ENCODE results near the gene DHX15.

The DHX15 gene

DNA sequence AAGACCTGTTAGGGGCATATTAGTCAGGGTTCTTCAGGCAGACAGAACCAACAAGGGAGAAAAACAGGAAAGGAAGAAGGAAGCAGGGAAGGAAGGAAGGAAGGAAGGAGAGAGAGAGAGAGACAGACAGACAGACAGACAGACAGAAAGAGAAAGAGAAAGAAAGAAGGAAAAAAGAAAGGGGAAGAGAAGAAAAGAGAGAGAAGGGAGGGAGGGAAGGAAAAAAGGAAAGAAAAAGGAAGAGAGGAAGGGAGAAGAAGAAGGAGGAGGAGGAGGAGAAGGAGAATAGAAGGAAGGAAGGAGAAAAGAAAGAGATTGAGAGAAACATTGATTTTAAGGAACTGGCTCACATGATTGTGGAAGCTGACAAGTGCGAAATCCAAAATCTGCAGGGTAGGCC, 89.0 kb downstream of the DHX15 start:
- no peaks in the 10 kb centered on the region for H3K36me3 ChIP-seq (ENCODE audit: control insufficient read depth, insufficient read depth, low read length)
- no peak overlapping the region for H3K27ac ChIP-seq (ENCODE audit: low read depth, low read length)
- H3K4me1 ChIP-seq (ENCODE audit: control insufficient read depth, insufficient read depth, low read length): no peaks in the 10 kb centered on the region
- H3K9ac ChIP-seq (ENCODE audit: low read length): no peak overlapping the region
- H3K27me3 ChIP-seq (ENCODE audit: control insufficient read depth, insufficient read depth, low read length): no peaks in the 10 kb centered on the region
- no peak overlapping the region for H3K4me3 ChIP-seq (ENCODE audit: low read length)

DNA sequence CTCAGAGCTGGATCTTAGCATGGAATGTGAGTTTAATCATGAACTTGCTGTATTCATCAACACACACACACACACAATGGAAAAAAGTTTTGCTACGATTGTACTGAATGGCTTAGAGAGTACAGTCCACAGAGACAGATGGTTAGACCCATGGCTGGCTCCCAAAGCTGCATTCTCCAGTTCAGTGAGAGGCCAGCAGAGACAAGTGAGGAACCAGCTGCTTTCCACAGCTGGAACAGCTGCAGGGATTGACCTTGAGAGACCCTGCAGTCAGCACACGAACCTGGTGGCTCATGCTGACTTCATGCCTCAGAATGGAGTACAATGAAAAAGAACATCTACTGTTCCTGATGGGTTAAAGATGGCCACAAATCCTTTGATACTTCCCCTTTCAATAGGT, 94.5 kb downstream of the DHX15 start:
- no peak overlapping the region for H3K27ac ChIP-seq (ENCODE audit: low read depth, low read length)
- peaks cover 2% of the 10 kb centered on the region for H3K4me1 ChIP-seq (ENCODE audit: control insufficient read depth, insufficient read depth, low read length)
- no peak overlapping the region for H3K9ac ChIP-seq (ENCODE audit: low read length)
- no peaks in the 10 kb centered on the region for H3K27me3 ChIP-seq (ENCODE audit: control insufficient read depth, insufficient read depth, low read length)
- H3K36me3 ChIP-seq (ENCODE audit: control insufficient read depth, insufficient read depth, low read length): no peaks in the 10 kb centered on the region
- no peak overlapping the region for H3K4me3 ChIP-seq (ENCODE audit: low read length)

GRCh38 chr4:24488399-24489164, 95.8 kb downstream of the DHX15 start:
- Histone ChIP-seq H3K9ac (ENCODE audit: low read length) (no peak overlapping the region), H3K4me3 (ENCODE audit: low read length) (no peak overlapping the region), H3K4me1 (ENCODE audit: control insufficient read depth, insufficient read depth, low read length) (peaks cover 2% of the 10 kb centered on the region), H3K27me3 (ENCODE audit: control insufficient read depth, insufficient read depth, low read length) (no peaks in the 10 kb centered on the region), H3K36me3 (ENCODE audit: control insufficient read depth, insufficient read depth, low read length) (no peaks in the 10 kb centered on the region), H3K27ac (ENCODE audit: low read depth, low read length) (no peak overlapping the region)

- Histone ChIP-seq H3K27ac (ENCODE audit: low read depth, low read length) (no peak overlapping the region), H3K4me3 (ENCODE audit: low read length) (no peak overlapping the region), H3K4me1 (ENCODE audit: control insufficient read depth, insufficient read depth, low read length) (no peaks in the 10 kb centered on the region), H3K27me3 (ENCODE audit: control insufficient read depth, insufficient read depth, low read length) (no peaks in the 10 kb centered on the region), H3K9ac (ENCODE audit: low read length) (no peak overlapping the region), H3K36me3 (ENCODE audit: control insufficient read depth, insufficient read depth, low read length) (no peaks in the 10 kb centered on the region)
Measured at GRCh38 chr4:24482871-24483270, 101.5 kb downstream of the DHX15 start.

GRCh38 chr4:24477919-24478318, 106.4 kb downstream of the DHX15 start:
- Histone ChIP-seq H3K27ac (ENCODE audit: low read depth, low read length) (no peak overlapping the region), H3K9ac (ENCODE audit: low read length) (no peak overlapping the region)

More at GRCh38 chr4:24477919-24478318, 106.4 kb downstream of the DHX15 start:
- no peaks in the 10 kb centered on the region for H3K36me3 ChIP-seq (ENCODE audit: control insufficient read depth, insufficient read depth, low read length)
- no peak overlapping the region for H3K4me3 ChIP-seq (ENCODE audit: low read length)
- no peaks in the 10 kb centered on the region for H3K27me3 ChIP-seq (ENCODE audit: control insufficient read depth, insufficient read depth, low read length)
- H3K4me1 ChIP-seq (ENCODE audit: control insufficient read depth, insufficient read depth, low read length): peaks cover 2% of the 10 kb centered on the region
